ENCODE results near the gene COL26A1.
"Not testable (repeated sequence)": the region's sequence is repeated elsewhere in the genome, so short reads cannot be mapped to it uniquely, and the experiment has no call there.

Gene COL26A1

GRCh38 chr7:101479217-101479616, 116.5 kb downstream of the COL26A1 start:
- H3K23ac ChIP-seq (ENCODE audit: low read length in 2 of 2), result no peak overlapping the region
- H2BK12ac ChIP-seq (ENCODE audit: low read length in 2 of 2), result no peak overlapping the region
- H2BK5ac ChIP-seq (ENCODE audit: low read depth, low read length, poor library complexity, severe bottlenecking), result no peak overlapping the region
- H3K4me1 ChIP-seq (ENCODE audit: control insufficient read depth, insufficient read depth, low read depth, low read length), result no peaks in the 10 kb centered on the region
- H3K27me3 ChIP-seq (ENCODE audit: control insufficient read depth in 1 of 2, insufficient read depth in 1 of 2, low read length in 2 of 2), result peaks cover 3 to 15% of the 10 kb centered on the region in 2 experiments
- H3K9me3 ChIP-seq (ENCODE audit: control insufficient read depth, low read length), result peaks cover 31% of the 10 kb centered on the region
- no peak overlapping the region for H3K14ac ChIP-seq (ENCODE audit: low read length in 2 of 2)
- no peaks in the 10 kb centered on the region for H3K36me3 ChIP-seq (ENCODE audit: control insufficient read depth in 1 of 2, insufficient read depth in 2 of 2, low read depth in 1 of 2, low read length in 2 of 2)
- no peak overlapping the region for H4K91ac ChIP-seq (ENCODE audit: low read length)
- H3K4me2 ChIP-seq (ENCODE audit: low read length, poor library complexity, severe bottlenecking), result no peak overlapping the region
- WGBS, result no CpG with 5 or more reads among the region's 1 CpG
- no peak overlapping the region for H2BK120ac ChIP-seq (ENCODE audit: low read depth, low read length)
- DNase-seq, result no peak
- H3K9ac ChIP-seq (ENCODE audit: low read length), result no peak overlapping the region
- H2AK5ac ChIP-seq (ENCODE audit: low read length, severe bottlenecking), result no peak overlapping the region
- H3K18ac ChIP-seq (ENCODE audit: low read depth in 1 of 2, low read length in 2 of 2), result no peak overlapping the region
- no peak overlapping the region for H3K27ac ChIP-seq (ENCODE audit: low read length, poor library complexity, severe bottlenecking)
- no peaks in the 10 kb centered on the region for H3K79me1 ChIP-seq (replicated peaks; ENCODE audit: low read length, poor library complexity, severe bottlenecking)
- H2AFZ ChIP-seq (ENCODE audit: low read depth, low read length), result no peak overlapping the region
- no peak overlapping the region for H3K4ac ChIP-seq (ENCODE audit: low read depth in 1 of 2, low read length in 2 of 2)
- H2BK15ac ChIP-seq (ENCODE audit: low read depth, poor library complexity, severe bottlenecking), result no peak overlapping the region
- no peak overlapping the region for H3K4me3 ChIP-seq (ENCODE audit: insufficient read depth in 1 of 2, low read depth in 1 of 2, low read length in 2 of 2)
- no peak overlapping the region for H4K8ac ChIP-seq (ENCODE audit: low read length)

GRCh38 chr7:101486056-101486432, 123.4 kb downstream of the COL26A1 start:
- not testable (repeated sequence) for H3K27ac ChIP-seq (ENCODE audit: low read length, poor library complexity, severe bottlenecking); H3K79me1 ChIP-seq (replicated peaks; ENCODE audit: low read length, poor library complexity, severe bottlenecking); H4K91ac ChIP-seq (ENCODE audit: low read length); H3K14ac ChIP-seq (ENCODE audit: low read length in 2 of 2); H2BK120ac ChIP-seq (ENCODE audit: low read depth, low read length); H3K18ac ChIP-seq (ENCODE audit: low read depth in 1 of 2, low read length in 2 of 2); H3K4me1 ChIP-seq (ENCODE audit: control insufficient read depth, insufficient read depth, low read depth, low read length); H3K36me3 ChIP-seq (ENCODE audit: control insufficient read depth in 1 of 2, insufficient read depth in 2 of 2, low read depth in 1 of 2, low read length in 2 of 2); H2BK15ac ChIP-seq (ENCODE audit: low read depth, poor library complexity, severe bottlenecking); H2AK5ac ChIP-seq (ENCODE audit: low read length, severe bottlenecking); H3K4me2 ChIP-seq (ENCODE audit: low read length, poor library complexity, severe bottlenecking); H2BK5ac ChIP-seq (ENCODE audit: low read depth, low read length, poor library complexity, severe bottlenecking); H3K23ac ChIP-seq (ENCODE audit: low read length in 2 of 2); H3K4ac ChIP-seq (ENCODE audit: low read depth in 1 of 2, low read length in 2 of 2); DNase-seq; H4K8ac ChIP-seq (ENCODE audit: low read length); H3K4me3 ChIP-seq (ENCODE audit: insufficient read depth in 1 of 2, low read depth in 1 of 2, low read length in 2 of 2); H3K9me3 ChIP-seq (ENCODE audit: control insufficient read depth, low read length); H2BK12ac ChIP-seq (ENCODE audit: low read length in 2 of 2); H2AFZ ChIP-seq (ENCODE audit: low read depth, low read length); H3K9ac ChIP-seq (ENCODE audit: low read length)
- peaks cover 17 to 44% of the 10 kb centered on the region in 2 experiments for H3K27me3 ChIP-seq (ENCODE audit: control insufficient read depth in 1 of 2, insufficient read depth in 1 of 2, low read length in 2 of 2)
- WGBS, result 72% methylated on average over 7 of the region's 7 CpGs

- no peak overlapping the region for H2BK5ac ChIP-seq (ENCODE audit: low read depth, low read length, poor library complexity, severe bottlenecking)
- no peak overlapping the region for H2BK120ac ChIP-seq (ENCODE audit: low read depth, low read length)
- H3K9me3 ChIP-seq (ENCODE audit: control insufficient read depth, low read length), result no peaks in the 10 kb centered on the region
- H3K4ac ChIP-seq (ENCODE audit: low read depth in 1 of 2, low read length in 2 of 2), result no peak overlapping the region
- H3K4me2 ChIP-seq (ENCODE audit: low read length, poor library complexity, severe bottlenecking), result no peak overlapping the region
- H4K8ac ChIP-seq (ENCODE audit: low read length), result no peak overlapping the region
- no peak overlapping the region for H3K23ac ChIP-seq (ENCODE audit: low read length in 2 of 2)
- no peak overlapping the region for H2AFZ ChIP-seq (ENCODE audit: low read depth, low read length)
- H3K18ac ChIP-seq (ENCODE audit: low read depth in 1 of 2, low read length in 2 of 2), result no peak overlapping the region
- H3K14ac ChIP-seq (ENCODE audit: low read length in 2 of 2), result no peak overlapping the region
- DNase-seq, result no peak
- H3K27me3 ChIP-seq (ENCODE audit: control insufficient read depth in 1 of 2, insufficient read depth in 1 of 2, low read length in 2 of 2), result peaks cover 17 to 44% of the 10 kb centered on the region in 2 experiments
- 67% methylated on average over 25 of the region's 25 CpGs for WGBS
- no peak overlapping the region for H4K91ac ChIP-seq (ENCODE audit: low read length)
- H2BK15ac ChIP-seq (ENCODE audit: low read depth, poor library complexity, severe bottlenecking), result no peak overlapping the region
- H3K4me3 ChIP-seq (ENCODE audit: insufficient read depth in 1 of 2, low read depth in 1 of 2, low read length in 2 of 2), result no peak overlapping the region
- no peak overlapping the region for H3K27ac ChIP-seq (ENCODE audit: low read length, poor library complexity, severe bottlenecking)
- no peaks in the 10 kb centered on the region for H3K4me1 ChIP-seq (ENCODE audit: control insufficient read depth, insufficient read depth, low read depth, low read length)
- H2AK5ac ChIP-seq (ENCODE audit: low read length, severe bottlenecking), result no peak overlapping the region
- no peaks in the 10 kb centered on the region for H3K36me3 ChIP-seq (ENCODE audit: control insufficient read depth in 1 of 2, insufficient read depth in 2 of 2, low read depth in 1 of 2, low read length in 2 of 2)
- H2BK12ac ChIP-seq (ENCODE audit: low read length in 2 of 2), result no peak overlapping the region
- no peaks in the 10 kb centered on the region for H3K79me1 ChIP-seq (replicated peaks; ENCODE audit: low read length, poor library complexity, severe bottlenecking)
- no peak overlapping the region for H3K9ac ChIP-seq (ENCODE audit: low read length)
Measured at GRCh38 chr7:101486433-101487104, 123.9 kb downstream of the COL26A1 start.

- DNase-seq, result no peak
- H2AK5ac ChIP-seq (ENCODE audit: low read length, severe bottlenecking), result no peak overlapping the region
- H3K4me1 ChIP-seq (ENCODE audit: control insufficient read depth, insufficient read depth, low read depth, low read length), result no peaks in the 10 kb centered on the region
- WGBS, result 76% methylated on average over 4 of the region's 4 CpGs
- peaks cover 17 to 44% of the 10 kb centered on the region in 2 experiments for H3K27me3 ChIP-seq (ENCODE audit: control insufficient read depth in 1 of 2, insufficient read depth in 1 of 2, low read length in 2 of 2)
- H2BK120ac ChIP-seq (ENCODE audit: low read depth, low read length), result no peak overlapping the region
- H3K23ac ChIP-seq (ENCODE audit: low read length in 2 of 2), result no peak overlapping the region
- H3K18ac ChIP-seq (ENCODE audit: low read depth in 1 of 2, low read length in 2 of 2), result no peak overlapping the region
- no peak overlapping the region for H4K91ac ChIP-seq (ENCODE audit: low read length)
- H4K8ac ChIP-seq (ENCODE audit: low read length), result no peak overlapping the region
- no peak overlapping the region for H3K4ac ChIP-seq (ENCODE audit: low read depth in 1 of 2, low read length in 2 of 2)
- no peak overlapping the region for H2BK5ac ChIP-seq (ENCODE audit: low read depth, low read length, poor library complexity, severe bottlenecking)
- no peak overlapping the region for H3K4me2 ChIP-seq (ENCODE audit: low read length, poor library complexity, severe bottlenecking)
- H3K14ac ChIP-seq (ENCODE audit: low read length in 2 of 2), result no peak overlapping the region
- H3K9ac ChIP-seq (ENCODE audit: low read length), result no peak overlapping the region
- no peak overlapping the region for H3K4me3 ChIP-seq (ENCODE audit: insufficient read depth in 1 of 2, low read depth in 1 of 2, low read length in 2 of 2)
- H3K36me3 ChIP-seq (ENCODE audit: control insufficient read depth in 1 of 2, insufficient read depth in 2 of 2, low read depth in 1 of 2, low read length in 2 of 2), result no peaks in the 10 kb centered on the region
- H2BK12ac ChIP-seq (ENCODE audit: low read length in 2 of 2), result no peak overlapping the region
- H3K27ac ChIP-seq (ENCODE audit: low read length, poor library complexity, severe bottlenecking), result no peak overlapping the region
- no peak overlapping the region for H2AFZ ChIP-seq (ENCODE audit: low read depth, low read length)
- H2BK15ac ChIP-seq (ENCODE audit: low read depth, poor library complexity, severe bottlenecking), result no peak overlapping the region
- H3K9me3 ChIP-seq (ENCODE audit: control insufficient read depth, low read length), result no peaks in the 10 kb centered on the region
- H3K79me1 ChIP-seq (replicated peaks; ENCODE audit: low read length, poor library complexity, severe bottlenecking), result no peaks in the 10 kb centered on the region
Measured at GRCh38 chr7:101487105-101487458, 124.4 kb downstream of the COL26A1 start.

Data from mesenchymal stem cell (in vitro differentiated cells and primary cell).